Fibroblast of skin of right quadriceps (primary cell): Measurements from ENCODE around the gene PPM1F.

ENCODE experiments used
- DNase-seq: peaks from one replicate; pipeline ENCODE4 v3.0.0-alpha.2; 2013

PPM1F gene

DNA sequence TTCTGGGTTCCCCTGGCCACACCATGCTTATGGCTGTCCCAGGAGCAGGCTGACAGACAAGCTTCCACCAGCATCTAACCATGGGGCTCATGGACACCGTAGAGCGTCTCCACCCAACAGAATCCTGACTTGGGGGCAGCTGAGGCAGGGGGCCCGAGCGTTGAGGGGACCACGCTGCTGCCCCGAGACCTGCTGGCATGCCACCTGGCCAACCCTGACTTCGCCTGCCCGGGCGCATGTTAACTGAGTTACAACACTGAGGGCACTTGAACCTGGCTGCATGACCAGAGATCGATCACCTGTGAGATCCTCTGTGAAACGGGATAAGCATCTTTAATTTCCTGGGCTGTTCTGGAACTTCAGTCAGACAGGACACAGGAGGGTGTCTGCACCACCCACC is 13.7 kb downstream of the PPM1F start:
- DNase-seq = no peak

GRCh38 chr22:21938071-21938822 is 14.4 kb downstream of the PPM1F start:
- peak; percentile 86 for DNase-seq

DNA sequence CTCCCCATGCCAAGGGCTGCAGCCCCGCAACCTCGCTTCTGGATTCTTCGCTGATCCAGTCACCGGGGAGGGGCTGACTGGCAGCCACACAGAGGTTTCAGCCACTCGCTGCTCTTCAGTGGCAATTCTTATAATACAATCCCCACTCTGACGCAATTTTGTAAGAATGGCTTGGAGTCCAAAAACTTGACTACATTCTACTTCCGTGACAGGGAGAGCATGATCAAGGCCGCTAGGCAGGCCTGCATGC is 14.9 kb downstream of the PPM1F start:
- peak; percentile 89 for DNase-seq

DNA sequence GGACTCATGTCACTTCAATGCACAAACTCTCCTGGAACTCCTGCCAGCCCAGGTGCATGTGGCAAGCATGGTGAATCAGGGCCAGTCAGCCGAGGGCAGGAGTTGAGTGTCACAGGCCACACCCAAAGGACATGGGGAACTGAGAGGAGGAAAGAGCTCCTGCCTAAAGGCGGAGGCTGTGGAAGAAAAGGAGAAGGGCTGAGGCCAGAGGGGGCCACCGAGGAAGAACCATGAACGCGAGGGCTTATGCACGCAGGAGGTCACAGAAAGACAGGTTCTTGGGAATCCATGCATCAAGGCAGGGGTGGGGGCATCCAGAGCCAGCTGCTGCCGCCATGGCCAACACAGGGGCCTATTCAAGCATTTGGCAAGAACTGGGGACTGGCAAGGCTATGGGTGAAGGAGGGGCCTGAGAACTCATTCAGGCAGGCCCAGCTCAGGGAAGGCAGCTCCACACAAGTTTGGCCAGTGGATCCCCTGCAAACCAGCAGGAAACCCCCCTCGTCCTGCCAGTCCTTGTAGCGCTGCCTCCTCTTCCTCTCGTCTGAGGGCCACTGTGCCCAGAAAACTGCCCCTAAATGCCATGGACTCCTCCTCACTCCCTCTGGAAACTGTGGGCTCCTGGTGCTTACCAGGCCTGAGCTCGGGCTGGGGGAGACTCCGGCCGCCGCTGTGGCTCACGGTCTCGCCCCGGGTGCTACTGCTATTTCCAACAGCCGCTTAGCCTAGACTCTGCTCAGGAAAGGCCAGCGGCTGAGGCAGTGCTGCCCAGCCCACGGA is 15.4 kb downstream of the PPM1F start:
- no peak for DNase-seq

DNA sequence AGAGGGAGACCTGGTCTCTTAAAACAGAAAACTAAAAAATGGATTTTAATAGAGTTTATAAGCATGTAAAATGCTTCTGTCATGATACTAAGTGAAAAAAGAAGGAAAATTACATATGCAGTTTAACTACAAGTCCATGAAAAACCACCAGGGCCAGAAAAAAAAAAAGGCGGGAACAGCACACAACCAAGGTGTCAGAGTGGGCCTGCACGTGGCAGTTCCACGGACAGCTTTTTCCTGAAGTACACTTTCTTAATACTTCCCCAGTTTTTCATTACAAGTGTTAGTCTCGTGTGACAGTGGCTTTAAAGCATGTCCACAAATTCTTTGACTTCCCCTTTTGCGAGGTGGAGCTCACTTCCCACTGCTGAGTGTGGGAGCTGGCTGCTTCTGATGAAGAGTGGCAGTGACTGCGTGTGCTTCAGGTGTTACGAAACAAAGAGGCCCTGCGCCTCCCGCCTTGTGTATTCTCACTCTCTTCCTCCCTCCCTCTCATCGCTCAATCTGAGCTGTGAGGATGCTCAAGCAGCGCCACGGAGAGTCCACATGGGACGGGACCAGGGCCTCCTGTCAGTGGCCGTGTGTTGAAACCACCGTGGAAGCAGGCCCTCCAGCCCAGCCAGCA is 16.4 kb downstream of the PPM1F start:
- DNase-seq = no peak

DNA sequence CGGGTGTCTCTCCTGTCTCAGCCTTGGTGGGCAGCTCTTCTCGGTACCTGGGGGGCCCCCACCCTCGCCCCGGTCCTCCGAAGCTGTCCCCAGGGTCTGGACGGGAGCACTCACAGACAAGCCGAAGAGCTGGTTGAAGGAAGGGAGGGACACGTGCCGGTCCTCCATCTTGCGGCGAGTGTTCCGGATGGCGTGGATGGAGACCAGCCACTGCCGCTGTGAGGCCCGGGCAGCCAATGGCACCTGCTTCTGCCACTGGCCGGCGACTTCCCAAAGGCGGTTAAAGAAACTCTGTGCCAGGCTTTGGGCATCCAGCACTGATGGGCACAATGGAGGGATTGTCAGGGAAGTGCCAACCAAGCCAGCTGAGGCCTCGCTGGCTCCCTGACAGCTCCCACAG is 18.7 kb downstream of the PPM1F start:
- no peak for DNase-seq

- no peak for DNase-seq
Observed at GRCh38 chr22:21933413-21933812, 19.2 kb downstream of the PPM1F start.

DNA sequence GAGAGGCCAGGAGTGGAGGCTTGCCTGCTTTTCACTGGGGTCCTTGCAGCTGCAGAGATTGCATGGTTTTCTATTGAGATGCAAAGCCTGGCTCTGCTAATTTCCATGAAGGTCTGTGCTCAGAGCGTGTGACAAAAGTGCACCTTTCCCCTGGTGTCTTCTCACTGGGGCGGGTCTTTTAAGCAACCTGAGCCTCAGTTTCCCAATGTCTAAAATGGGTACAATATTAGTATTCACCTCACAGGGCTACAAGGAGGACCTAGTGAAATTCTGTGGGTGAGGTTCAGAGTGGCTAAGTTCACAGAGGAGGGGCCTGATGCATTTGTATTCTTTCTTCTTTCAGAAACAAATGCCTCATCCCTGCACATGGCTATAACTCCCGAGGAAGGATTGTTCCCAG is 20.3 kb downstream of the PPM1F start:
- DNase-seq = no peak

GRCh38 chr22:21931056-21931455 is 21.6 kb downstream of the PPM1F start:
- DNase-seq = no peak

- no peak for DNase-seq
Observed at GRCh38 chr22:21929253-21929652, 23.4 kb downstream of the PPM1F start.

DNA sequence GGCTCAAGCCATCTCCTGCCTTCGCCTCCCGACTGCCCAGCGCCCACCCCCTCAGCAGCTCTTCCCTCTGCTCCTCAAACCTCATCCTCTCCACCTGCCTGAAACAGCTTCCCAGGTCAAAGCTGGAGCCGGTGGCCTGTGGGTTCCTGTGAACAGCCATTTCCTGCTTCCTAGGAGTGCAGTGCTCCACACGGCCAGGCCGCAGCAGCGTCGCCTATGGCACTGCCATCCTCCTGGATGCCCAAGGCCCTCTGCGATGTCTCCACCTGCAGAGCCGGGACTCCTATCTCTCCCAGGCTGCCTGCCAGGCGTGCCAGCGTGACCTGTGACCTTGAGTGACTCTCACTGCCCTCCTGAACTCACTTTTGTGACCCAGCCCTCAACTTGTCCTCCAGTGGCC is 24.6 kb downstream of the PPM1F start:
- no peak for DNase-seq

DNA sequence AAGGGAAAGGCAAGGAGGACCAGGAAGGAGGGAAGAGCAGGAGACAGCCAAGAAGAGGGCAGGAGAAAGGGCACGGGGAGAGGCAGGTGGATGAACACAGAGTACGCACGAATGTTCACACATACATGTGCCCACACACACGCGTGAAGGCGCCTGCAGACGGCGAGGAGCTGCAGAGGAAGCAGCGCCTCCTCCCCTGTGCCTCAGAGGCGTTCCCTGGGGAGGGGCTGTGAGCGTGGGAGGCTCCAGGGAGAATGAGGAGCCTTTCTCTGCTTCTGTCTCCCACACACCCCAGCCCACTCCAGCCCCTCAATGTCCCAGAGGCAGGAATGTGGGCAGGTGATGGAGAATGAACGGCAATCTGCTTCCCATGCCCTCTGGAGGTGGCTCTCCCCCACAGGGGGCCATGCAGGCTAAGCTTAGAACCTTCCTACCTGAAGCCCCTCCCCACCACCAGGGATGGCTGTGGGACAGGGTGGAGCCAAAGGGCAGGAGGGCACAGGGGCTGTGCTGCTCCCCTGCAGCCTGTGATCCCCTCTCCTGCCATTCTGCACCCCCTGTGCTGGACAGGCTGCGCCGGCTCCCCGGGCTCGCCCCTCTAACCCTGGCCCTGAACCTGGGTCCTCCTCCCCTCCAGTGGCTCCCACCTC is 25.3 kb downstream of the PPM1F start:
- no peak for DNase-seq

- no peak for DNase-seq
Observed at GRCh38 chr22:21926728-21927127, 25.9 kb downstream of the PPM1F start.

GRCh38 chr22:21923163-21923561 is 29.5 kb downstream of the PPM1F start:
- DNase-seq = no peak

DNA sequence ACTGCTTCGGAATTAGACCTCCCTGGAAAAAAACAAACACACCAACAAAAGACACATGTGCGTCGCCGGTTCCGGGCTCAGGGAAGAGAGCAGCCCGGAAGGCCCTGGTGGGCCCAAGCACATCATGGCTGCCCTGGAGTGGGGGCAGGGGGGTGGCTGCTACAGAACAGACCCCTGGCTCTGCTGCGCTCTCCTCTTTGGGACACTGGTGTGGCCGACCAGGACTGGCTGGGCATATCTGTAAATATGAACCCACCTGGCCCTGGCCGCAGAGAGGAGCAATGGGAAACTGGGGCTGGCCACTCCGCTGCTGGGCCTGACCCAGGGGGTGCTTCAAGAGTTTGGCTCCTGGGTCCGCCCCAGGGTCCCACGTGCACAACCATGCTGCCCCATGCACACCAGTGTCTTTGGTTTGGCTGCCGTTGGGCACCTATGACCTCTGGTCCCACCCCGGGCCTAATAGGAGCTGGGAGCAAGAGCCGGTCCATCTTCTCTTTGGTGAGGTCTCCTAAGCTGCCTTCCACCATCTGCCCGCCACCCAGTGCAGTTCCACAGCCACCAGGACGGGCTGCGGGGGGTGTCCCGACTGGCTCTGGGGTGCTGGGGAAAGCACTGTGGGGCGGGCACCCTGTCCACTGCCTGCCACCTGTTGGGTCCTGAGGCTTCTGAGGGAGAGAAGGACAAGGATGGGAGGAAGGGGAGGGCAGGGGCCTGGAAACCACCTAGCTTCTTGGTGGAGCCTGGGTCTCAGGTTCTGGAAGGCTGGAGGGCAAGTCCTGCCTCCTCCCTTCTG is 30.1 kb downstream of the PPM1F start:
- DNase-seq = no peak

- DNase-seq = peak; percentile 53
Observed at GRCh38 chr22:21921729-21922128, 30.9 kb downstream of the PPM1F start.

GRCh38 chr22:21921184-21921721 is 31.4 kb downstream of the PPM1F start:
- DNase-seq = no peak

DNA sequence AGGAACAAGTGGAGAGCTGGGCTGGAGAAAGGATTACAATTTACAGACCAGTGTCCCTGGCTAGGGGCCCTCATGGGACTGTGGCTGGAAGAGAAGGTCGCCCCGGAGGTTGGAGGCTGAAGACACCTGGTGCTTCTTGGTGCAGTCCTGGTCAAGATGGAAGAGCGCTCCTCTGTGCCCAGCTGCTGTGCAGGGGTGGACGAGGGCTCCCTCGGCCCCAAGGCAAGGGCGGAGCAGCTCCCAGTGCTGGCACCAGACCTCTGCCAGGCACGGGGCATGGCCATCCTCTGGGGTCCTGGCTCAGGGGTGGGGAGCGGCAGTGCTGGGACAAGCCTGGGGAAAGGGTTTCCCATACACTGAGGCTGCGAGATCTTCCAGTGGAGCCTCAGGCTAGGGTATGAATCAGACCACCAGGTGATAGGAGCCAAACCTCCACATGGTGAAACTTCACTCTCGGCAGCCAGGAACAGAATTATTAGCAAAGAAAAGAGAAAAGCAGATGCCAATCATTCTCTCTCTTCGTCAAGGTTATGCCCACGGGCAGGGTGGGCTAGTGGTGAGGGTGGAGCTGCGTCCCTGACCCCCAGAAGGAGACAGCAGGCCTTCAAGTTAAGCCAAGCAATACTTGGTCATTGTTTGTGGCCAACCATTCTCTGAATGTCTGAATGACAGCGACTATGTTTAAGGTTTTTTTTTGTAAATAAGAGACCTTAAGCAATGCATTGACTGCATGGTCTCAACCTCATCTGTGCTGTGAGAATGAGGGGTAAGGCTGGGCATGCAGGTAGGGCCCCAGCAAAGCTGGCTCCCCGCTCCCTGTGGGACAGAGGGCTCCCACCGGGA is 32.1 kb downstream of the PPM1F start:
- no peak for DNase-seq

DNA sequence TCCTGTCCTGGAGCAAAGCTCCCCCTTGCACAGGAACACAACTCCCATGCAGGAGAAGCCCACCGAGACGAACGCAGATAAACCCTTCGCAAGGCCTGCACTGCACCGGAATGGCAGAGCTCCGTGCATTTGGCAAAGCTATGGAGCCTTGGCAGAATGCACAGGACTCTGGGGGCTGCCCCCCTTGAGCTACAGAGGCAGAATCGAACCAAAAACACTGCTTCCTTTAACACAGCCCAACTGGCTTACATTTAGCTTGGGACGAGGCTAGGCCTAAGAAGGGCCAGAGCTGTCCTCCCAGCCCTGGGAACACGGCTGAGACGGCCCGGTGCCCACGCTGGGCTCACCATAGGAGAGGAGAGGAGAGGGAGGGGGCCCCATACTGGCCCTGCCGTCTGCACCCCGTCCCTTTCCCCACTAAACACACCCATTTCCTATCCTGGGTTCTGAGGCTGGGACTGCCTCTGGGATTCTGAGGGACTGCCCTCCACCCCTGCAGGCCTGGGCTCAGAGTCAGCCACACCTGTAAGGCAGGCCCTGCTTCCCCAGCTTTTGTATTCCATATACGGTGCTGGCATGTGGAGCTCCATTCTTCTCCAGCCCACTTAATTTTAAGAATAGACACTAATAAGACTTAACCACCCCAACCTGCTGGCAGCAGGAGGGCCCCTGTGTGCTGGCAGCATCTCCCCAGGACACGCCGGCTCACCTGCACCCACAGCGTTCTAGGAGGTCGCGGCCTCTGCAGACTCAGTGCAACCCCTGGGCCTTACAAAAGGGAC is 32.9 kb downstream of the PPM1F start:
- DNase-seq = no peak

GRCh38 chr22:21918466-21919185 is 34.0 kb downstream of the PPM1F start:
- no peak for DNase-seq
